Islet of Langerhans (tissue), 1 donor: ENCODE measurements around the gene ATP9B.
"Not testable (repeated sequence)": the region's sequence is repeated elsewhere in the genome, so short reads cannot be mapped to it uniquely, and the experiment has no call there.

ENCODE experiments used
- FAIRE-seq: peaks from one replicate; lab custom pipeline; 2011; peaks lifted over from hg19 to GRCh38; lab: Jason Lieb, UNC

The ATP9B gene

DNA sequence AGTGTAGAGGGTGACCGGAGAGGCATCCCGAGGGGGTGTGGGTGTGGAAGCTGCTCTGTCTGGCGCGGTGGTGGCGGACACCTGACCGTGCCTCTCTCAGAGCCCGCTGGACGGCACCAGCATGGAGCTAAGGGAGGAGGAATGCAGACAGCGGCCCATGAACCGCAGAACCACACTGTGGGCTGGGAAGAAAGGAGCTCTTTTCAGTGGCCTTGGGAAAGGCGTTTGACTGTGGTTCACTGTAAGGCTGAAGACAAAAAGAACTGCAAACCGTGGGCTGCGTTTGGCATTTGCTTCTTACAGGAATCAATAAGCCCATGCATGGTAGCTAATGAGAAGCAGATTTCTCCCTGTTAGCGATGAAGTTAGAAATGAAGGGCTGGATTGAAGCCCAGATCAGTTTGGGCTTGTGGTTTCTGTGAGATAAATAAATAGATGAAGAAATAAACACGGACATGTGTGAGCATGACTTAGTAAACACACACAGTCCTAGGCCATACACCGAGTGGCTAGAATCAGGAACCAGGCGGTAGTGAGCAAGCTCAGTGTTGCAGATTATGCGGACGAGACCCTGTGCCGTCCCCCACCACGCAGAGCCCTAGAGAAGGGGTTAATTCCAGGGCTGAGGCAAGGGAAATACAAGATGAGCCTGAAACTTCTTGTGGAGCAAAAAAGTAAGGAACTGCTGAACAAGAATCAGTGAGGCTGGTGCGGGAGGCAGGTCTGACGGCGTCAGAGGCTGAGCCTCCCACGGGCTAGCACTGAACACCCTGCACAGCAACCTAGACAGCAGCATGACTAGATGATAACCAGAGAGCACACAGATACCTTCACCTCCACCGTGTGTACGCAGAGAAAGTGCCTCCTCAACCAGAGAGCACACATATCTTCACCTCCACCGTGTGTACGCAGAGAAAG lies 297.2 kb downstream of the ATP9B start:
- FAIRE-seq = no peak

- no peak for FAIRE-seq
These were observed 298.3 kb downstream of the ATP9B start for GRCh38 chr18:79367480-79367879.

DNA sequence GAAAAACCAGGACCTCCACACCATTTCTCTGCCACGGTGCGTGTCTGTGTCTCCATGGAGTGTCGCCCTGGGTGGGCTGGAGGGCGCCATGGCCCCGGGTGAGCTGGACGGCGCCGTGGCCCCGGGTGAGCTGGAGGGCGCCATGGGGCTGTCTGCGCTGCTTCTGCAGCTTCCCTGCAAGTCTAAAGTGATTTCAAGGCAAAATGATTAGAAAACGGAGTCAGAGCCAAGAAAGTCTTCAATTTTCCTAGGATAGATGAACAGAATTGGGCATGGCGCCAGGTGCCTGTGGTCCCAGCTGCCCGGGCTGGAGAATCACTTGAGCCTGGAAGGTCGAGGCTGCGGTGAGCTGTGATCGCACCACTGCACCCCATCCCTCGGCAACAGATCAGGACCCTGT lies 298.8 kb downstream of the ATP9B start:
- FAIRE-seq = no peak

- FAIRE-seq = no peak
These were observed 299.5 kb downstream of the ATP9B start for GRCh38 chr18:79368681-79369080.

GRCh38 chr18:79371561-79372121 lies 302.4 kb downstream of the ATP9B start:
- FAIRE-seq = no peak

GRCh38 chr18:79372461-79372860 lies 303.3 kb downstream of the ATP9B start:
- FAIRE-seq = no peak

GRCh38 chr18:79372991-79373390 lies 303.8 kb downstream of the ATP9B start:
- FAIRE-seq = no peak

DNA sequence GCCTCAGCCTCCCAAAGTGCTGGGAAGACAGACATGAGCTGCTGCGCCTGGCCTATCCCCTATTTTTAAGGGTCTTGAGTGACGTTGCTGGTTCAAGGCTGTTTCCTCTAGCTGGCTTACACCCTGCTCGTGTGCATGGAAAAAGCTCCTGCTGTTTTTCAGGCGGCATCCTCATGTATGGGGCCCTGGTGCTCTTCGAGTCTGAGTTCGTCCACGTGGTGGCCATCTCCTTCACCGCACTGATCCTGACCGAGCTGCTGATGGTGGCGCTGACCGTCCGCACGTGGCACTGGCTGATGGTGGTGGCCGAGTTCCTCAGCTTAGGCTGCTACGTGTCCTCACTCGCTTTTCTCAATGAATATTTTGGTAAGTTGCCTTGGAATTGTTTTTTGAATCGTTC lies 304.5 kb downstream of the ATP9B start:
- FAIRE-seq = no peak

DNA sequence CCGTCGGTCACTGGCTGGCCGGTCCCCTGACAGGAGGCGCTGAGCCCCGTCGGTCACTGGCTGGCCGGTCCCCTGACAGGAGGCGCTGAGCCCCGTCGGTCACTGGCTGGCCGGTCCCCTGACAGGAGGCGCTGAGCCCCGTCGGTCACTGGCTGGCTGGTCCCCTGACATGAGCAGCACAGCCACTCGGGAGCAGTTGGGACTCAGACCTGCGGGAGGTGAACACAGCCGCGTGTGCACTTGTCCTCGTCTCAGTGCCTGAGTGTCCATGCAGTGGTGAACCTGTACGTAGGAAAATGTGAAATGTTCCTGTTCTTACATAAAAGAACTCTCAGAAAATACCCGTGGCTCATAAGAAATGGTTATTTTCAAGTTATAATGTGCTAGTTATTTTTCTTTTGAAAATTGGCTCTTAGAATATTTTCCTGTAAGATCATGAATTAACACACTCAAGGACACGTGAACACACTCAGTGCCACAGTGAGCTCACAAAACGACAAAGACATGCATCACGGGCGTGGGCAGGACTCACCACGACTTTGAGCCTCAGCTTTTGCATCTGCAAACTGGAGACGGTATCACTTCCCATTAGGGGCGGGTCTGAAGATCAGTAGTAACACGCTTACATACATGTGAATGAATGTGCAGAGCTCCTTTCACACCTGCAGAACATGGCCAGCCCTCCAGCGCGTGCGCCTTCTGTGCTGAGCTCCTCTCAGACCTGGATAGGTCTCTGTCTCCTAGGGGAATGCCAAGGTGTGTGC lies 305.4 kb downstream of the ATP9B start:
- FAIRE-seq = no peak

- FAIRE-seq = no peak
These were observed 306.4 kb downstream of the ATP9B start for GRCh38 chr18:79375441-79376154.

DNA sequence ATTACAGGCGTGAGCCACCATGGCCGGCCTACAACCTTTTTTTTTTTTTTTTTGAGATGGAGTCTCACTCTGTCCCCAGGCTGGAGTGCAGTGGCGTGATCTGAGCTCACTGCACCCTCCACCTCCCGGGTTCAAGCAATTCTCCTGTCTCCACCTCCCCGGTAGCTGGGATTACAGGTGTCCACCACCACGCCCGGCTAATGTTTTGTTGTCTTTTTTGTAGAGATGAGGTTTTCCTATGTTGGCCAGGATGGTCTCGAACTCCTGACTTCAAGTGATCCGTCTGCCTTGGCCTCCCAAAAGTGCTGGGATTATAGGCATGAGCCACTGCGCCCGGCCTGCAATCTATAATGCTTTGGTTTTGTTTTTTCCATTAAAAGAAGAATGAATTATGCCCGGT lies 307.5 kb downstream of the ATP9B start:
- FAIRE-seq = not testable (repeated sequence)

GRCh38 chr18:79377187-79377891 lies 308.1 kb downstream of the ATP9B start:
- no peak for FAIRE-seq

- no peak for FAIRE-seq
These were observed 309.5 kb downstream of the ATP9B start for GRCh38 chr18:79378536-79379250.

DNA sequence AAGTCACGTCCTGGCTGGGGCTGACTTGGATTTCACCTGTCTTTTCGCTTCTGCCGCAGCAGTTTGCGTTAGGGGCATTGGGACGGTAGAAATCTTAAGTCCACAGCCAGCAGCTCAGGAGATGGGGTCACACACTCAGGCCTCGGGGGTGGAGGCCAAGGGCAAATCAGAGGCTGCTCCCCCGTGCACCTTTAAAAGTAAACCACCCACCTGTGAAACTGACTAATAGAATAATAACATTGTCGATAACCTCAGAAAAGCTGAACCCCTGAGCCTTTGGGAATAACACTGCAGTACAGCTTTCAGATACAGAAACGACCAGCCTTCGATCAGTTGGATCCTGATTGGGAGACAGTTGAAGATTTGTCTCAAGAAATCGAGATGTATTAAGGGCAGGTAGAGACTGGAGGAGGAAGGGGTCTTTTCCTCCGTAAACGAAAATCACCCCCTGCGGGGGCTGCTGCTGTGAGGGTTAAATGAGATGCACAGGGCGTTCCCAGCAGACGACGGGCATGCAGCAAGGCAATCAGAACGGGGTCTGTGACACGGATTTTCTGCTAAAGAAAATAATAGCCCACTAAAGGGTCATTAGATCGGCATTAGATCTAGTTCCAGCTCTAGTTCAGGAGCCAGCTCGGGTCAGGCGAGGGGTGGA lies 310.2 kb downstream of the ATP9B start:
- FAIRE-seq = no peak

GRCh38 chr18:79379931-79380815 lies 311.0 kb downstream of the ATP9B start:
- FAIRE-seq = no peak

DNA sequence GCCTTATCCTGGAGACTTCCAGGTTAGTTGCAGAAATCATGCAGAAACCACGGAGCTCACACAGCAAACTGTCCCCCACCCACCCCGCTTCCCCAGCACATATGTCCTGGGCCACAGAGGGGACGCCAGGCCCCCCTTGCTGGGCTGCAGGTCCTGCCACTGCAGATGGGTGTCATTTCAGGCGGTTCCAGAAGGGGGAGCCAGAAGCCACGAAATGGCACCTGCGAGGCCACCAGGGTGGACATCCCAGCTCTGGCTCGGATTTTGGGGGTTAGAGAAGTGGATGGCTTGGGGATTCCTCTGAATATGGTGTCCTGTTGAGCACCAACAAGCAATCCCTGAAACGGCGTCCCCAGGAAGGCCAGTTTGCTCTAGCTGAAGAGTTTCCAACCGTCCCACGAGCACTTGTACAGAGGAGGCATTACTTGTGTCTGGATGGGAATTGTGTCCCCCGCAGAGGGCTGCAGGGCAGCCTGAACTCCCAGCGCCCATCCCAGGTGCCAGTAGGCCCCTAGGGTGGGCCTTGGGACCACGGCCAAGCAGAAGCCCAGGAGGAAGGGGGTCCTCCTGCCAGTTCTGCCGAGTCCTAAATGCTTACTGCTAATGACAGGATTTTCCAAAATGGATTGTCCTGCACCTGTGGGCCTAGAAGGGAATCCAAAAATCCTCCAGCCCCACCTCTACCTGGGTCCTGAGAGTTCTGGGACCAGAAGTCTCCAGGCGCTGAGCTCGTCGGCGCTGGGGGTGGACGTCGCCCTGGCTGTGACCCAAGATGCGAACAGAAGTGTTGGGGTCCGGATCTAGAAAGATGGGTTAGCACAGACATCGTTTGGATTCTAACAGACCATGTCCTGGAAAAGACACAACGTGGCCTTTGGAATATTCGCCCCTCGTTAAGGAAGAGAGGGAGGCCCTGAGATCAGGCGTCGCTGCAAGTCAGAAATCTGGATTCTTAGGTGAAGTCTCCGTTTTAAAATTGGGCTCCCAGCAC lies 311.9 kb downstream of the ATP9B start:
- no peak for FAIRE-seq

DNA sequence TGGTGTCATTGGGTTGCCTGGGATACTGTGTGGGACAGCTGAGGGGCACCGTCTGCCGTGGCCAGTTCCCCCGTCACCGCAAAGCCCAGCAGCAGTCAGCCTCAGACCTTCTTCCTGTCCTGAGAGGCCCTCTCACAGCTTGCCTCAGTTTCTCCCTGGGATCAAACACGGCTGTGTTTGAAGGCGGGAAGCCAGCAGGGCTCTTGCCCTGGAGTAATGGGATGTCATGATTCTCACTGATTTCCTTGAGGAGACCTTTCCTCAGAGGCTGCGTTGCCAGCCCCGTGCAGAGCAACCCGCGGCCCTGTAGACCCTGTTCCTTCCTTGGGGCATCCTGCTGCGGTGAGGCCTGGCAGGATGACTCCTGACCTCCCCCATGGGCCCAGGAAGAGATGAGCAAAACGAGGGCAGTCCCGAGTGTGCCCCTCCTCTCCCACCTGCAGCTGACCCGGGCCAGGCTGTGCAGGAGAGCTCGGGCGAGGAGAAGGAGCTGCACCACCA lies 312.7 kb downstream of the ATP9B start:
- FAIRE-seq = no peak
